Natural killer cell (primary cell): ENCODE data around the gene SEC24B. TPM values are rescaled to one million over a fixed set of nuclear protein-coding genes. Genes with fewer than 3 reads are reported as not detected.

Experiments used
- ATAC-seq, 3 donors: fragments of 150-1000 bp in 2 of 3; fragments of 200-7000 bp in 1 of 3; cut with Tn5 transposase; 1 replicate in 1 of 3; 2 replicates in 2 of 3; pipeline ENCODE4 v1.10.0; 2021; ENCODE audit warnings: mild to moderate bottlenecking in 2 of 3, moderate library complexity in 2 of 3
- DNase-seq, 2 donors: peaks; one replicate each; pipeline versions ENCODE4 v3.0.0 to v3.0.0-alpha.2; 2013 to 2021; ENCODE audit warnings: mixed read lengths in 1 of 2
- H3K27ac ChIP-seq: one replicate; pipeline ENCODE4 v1.5.1; 2013; ENCODE audit warnings: mild to moderate bottlenecking, low read length
- H3K27me3 ChIP-seq: one replicate; pipeline ENCODE4 v1.6.1; 2013; ENCODE audit warnings: low read length; ENCODE audit not compliant: control insufficient read depth, insufficient read depth
- H3K36me3 ChIP-seq: one replicate; pipeline ENCODE4 v1.6.1; 2013; ENCODE audit warnings: low read length; ENCODE audit not compliant: control insufficient read depth, insufficient read depth
- H3K4me1 ChIP-seq: one replicate; pipeline ENCODE4 v1.6.1; 2013; ENCODE audit warnings: low read length; ENCODE audit not compliant: control insufficient read depth, insufficient read depth
- H3K4me3 ChIP-seq: one replicate; pipeline ENCODE4 v1.5.1; 2013; ENCODE audit warnings: low read length
- H3K9me3 ChIP-seq: one replicate; pipeline ENCODE4 v1.6.1; 2013; ENCODE audit warnings: low read length; ENCODE audit not compliant: control insufficient read depth, insufficient read depth
- H3K27ac Mint-ChIP-seq, 2 donors: one replicate each; pipeline ENCODE4 v1.8.0; 2022; ENCODE audit warnings: mild to moderate bottlenecking in 2 of 2, mixed read lengths in 2 of 2, moderate library complexity in 1 of 2
- H3K27me3 Mint-ChIP-seq, 2 donors: one replicate each; pipeline ENCODE4 v1.8.0; 2022; ENCODE audit warnings: low read depth in 2 of 2, mixed read lengths in 2 of 2
- H3K36me3 Mint-ChIP-seq: one replicate; pipeline ENCODE4 v1.8.0; 2022; ENCODE audit warnings: mixed read lengths
- H3K4me1 Mint-ChIP-seq, 2 donors: one replicate each; pipeline ENCODE4 v1.8.0; 2022; ENCODE audit warnings: mixed read lengths in 2 of 2
- H3K4me3 Mint-ChIP-seq: one replicate; pipeline ENCODE4 v1.8.0; 2022; ENCODE audit warnings: mild to moderate bottlenecking, moderate library complexity, mixed read lengths
- H3K9me3 Mint-ChIP-seq, 2 donors: one replicate each; pipeline ENCODE4 v1.8.0; 2022; ENCODE audit warnings: mixed read lengths in 2 of 2
- WGBS: methylation state at CpG from one replicate; pipeline ENCODE4 v1.1.7; 2013; ENCODE audit warnings: missing lambda C conversion rate; ENCODE audit not compliant: insufficient coverage; 5-methylcytosine and 5-hydroxymethylcytosine counted together
- intact Hi-C: fragments of 100-400 bp; cut with micrococcal nuclease; formaldehyde crosslinking; loops from one replicate; pipeline ENCODE4 v1.14.2; 2022
- total RNA-seq, 4 donors: library from RNA; stranded (reverse); fragments of 120-200 nt in 1 of 4; gene quantifications; one replicate each; pipeline versions ENCODE4 v1.2.3 to v1.2.4, GENCODE V29; 2013 to 2022
- TF ChIP-seq, protein P1 (sequence below): fragments of 200-600 bp; IDR thresholded peaks from one replicate; pipeline ENCODE4 v1.8.0; 2022; ENCODE audit warnings: antibody characterized with exemption

Gene SEC24B
- total RNA-seq, 3 donors from 2014 or later (not counting 1 experiment from before 2014, with no cell fraction given): 38.6 to 43.9 (median 40.7) TPM

- Histone ChIP-seq H3K36me3 (no peaks in the 10 kb centered on the region), H3K27ac (no peak overlapping the region), H3K4me1 (peaks cover 13% of the 10 kb centered on the region), H3K27me3 (no peaks in the 10 kb centered on the region), H3K9me3 (no peaks in the 10 kb centered on the region), H3K4me3 (no peak overlapping the region)
- Mint-ChIP-seq H3K27ac (no peak overlapping the region), H3K36me3 (no peaks in the 10 kb centered on the region), H3K4me3 (peak overlapping the region; percentile 18), H3K27me3 (no peaks in the 10 kb centered on the region), H3K4me1 (peaks cover 16 to 38% of the 10 kb centered on the region in 2 donors), H3K9me3 (no peaks in the 10 kb centered on the region)
- TF ChIP-seq, protein P1, sequence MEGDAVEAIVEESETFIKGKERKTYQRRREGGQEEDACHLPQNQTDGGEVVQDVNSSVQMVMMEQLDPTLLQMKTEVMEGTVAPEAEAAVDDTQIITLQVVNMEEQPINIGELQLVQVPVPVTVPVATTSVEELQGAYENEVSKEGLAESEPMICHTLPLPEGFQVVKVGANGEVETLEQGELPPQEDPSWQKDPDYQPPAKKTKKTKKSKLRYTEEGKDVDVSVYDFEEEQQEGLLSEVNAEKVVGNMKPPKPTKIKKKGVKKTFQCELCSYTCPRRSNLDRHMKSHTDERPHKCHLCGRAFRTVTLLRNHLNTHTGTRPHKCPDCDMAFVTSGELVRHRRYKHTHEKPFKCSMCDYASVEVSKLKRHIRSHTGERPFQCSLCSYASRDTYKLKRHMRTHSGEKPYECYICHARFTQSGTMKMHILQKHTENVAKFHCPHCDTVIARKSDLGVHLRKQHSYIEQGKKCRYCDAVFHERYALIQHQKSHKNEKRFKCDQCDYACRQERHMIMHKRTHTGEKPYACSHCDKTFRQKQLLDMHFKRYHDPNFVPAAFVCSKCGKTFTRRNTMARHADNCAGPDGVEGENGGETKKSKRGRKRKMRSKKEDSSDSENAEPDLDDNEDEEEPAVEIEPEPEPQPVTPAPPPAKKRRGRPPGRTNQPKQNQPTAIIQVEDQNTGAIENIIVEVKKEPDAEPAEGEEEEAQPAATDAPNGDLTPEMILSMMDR: no peak
- DNase-seq: no peak
- no peak for ATAC-seq
- WGBS: 95% methylated on average over 5 of the region's 6 CpGs
- intact Hi-C loops: loop anchor here (5.0 kb wide), 2 partner anchors 130 to 255 kb away; partner anchors contain the start of genes GAR1 and SEC24B
Measured at GRCh38 chr4:109562457-109563239, 129.0 kb downstream of the SEC24B start.

DNA sequence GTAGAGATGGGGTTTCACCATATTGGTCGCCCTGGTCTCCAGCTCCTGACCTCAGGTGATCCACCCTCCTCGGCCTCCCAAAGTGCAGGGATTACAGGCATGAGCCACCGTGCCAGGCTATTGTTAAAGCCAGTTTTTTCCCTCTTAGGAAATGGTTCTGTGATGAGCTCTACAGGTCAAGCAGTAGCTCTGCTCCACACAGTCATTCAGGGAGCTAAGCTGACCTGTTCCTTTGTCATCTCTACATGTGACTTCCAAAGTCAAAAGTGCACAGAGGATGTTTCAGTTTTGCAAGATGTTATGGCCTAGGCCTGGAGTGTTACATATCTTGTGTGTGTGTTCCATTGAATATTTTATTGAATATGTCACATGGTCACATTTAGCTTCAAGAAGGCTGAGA, 137.9 kb downstream of the SEC24B start:
- Mint-ChIP-seq H3K4me3 (no peak overlapping the region), H3K27ac (no peak overlapping the region), H3K9me3 (no peaks in the 10 kb centered on the region), H3K36me3 (no peaks in the 10 kb centered on the region), H3K27me3 (no peaks in the 10 kb centered on the region), H3K4me1 (peaks cover 22 to 30% of the 10 kb centered on the region in 2 donors)
- TF ChIP-seq, protein P1: no peak
- Histone ChIP-seq H3K4me3 (no peak overlapping the region), H3K27ac (no peak overlapping the region), H3K9me3 (no peaks in the 10 kb centered on the region), H3K27me3 (no peaks in the 10 kb centered on the region), H3K36me3 (no peaks in the 10 kb centered on the region), H3K4me1 (peaks cover 6% of the 10 kb centered on the region)
- intact Hi-C loops: no loop called here
- ATAC-seq (no peak), DNase-seq (no peak)
- 98% methylated on average over 3 of the region's 3 CpGs for WGBS

DNA sequence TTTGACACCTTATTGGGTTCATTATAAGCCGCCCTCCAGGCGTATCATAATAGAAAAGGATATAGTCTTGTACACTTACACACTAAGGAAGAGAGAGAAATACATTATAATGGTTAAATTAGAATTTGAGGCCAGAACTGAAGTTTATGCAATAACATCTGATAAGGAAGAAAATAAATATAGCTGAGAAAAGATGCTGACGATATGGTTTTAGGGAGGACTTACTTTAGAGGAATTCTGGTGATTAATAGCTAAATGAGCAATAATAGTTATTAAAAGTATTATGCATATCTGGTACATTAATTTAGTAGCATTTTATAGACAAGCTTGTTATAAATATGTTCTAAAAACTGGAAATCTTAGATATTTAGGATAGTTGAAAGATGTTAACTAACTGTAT, 138.5 kb downstream of the SEC24B start:
- TF ChIP-seq, protein P1: no peak
- Histone ChIP-seq H3K36me3 (no peaks in the 10 kb centered on the region), H3K4me1 (peaks cover 6% of the 10 kb centered on the region), H3K9me3 (no peaks in the 10 kb centered on the region), H3K27ac (no peak overlapping the region), H3K4me3 (no peak overlapping the region), H3K27me3 (no peaks in the 10 kb centered on the region)
- no peaks in the 10 kb centered on the region for H3K36me3 Mint-ChIP-seq
- no peaks in the 10 kb centered on the region for H3K9me3 Mint-ChIP-seq
- DNase-seq (no peak), ATAC-seq (no peak)
- 100% methylated on average over 2 of the region's 3 CpGs for WGBS
- intact Hi-C loops: no loop called here
- peaks cover 25 to 32% of the 10 kb centered on the region in 2 donors for H3K4me1 Mint-ChIP-seq
- H3K4me3 Mint-ChIP-seq: no peak overlapping the region
- no peaks in the 10 kb centered on the region for H3K27me3 Mint-ChIP-seq
- no peak overlapping the region for H3K27ac Mint-ChIP-seq
